ENCODE measurements around the gene ABLIM3.
"Not testable (repeated sequence)": the region's sequence is repeated elsewhere in the genome, so short reads cannot be mapped to it uniquely, and the experiment has no call there.

The ABLIM3 gene

DNA sequence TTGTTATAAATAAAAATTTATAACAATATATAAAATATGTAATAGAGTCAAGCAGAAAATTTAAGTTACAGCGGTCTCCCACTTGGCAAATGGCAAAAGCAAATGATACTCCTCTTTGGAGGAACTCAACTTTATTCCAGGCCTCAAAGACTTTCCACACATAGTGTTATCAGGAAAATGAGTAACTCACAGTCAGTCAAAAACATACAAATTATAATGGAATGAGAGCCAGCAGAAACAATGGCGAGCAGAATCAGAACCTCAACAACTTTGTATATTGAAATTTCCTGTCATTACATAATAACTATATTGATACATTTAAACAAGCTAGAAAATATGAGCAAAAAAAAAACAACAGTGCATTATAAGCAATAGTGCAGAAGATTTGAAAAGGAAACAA, 45.2 kb downstream of the ABLIM3 start:
- no peaks in the 10 kb centered on the region for H4K20me1 ChIP-seq (ENCODE audit: low read depth, low read length)
- no peak overlapping the region for H3K4me3 ChIP-seq (ENCODE audit: insufficient read depth, low read length, poor library complexity, severe bottlenecking)
- no peaks in the 10 kb centered on the region for H3F3A ChIP-seq (ENCODE audit: insufficient read depth)
- no peaks in the 10 kb centered on the region for H3K9me3 ChIP-seq (ENCODE audit: insufficient read depth, low read length)
- no peak overlapping the region for H3K27ac ChIP-seq (ENCODE audit: low read depth, low read length)
- H3K79me2 ChIP-seq (ENCODE audit: insufficient read depth, low read length) = no peaks in the 10 kb centered on the region
- H3K9ac ChIP-seq (ENCODE audit: low read length) = no peak overlapping the region
- TF ChIP-seq EZH2phosphoT487 (conservative IDR thresholded peaks at IDR 0.05; ENCODE audit: low read length) = no peak
- TF ChIP-seq, protein P1, sequence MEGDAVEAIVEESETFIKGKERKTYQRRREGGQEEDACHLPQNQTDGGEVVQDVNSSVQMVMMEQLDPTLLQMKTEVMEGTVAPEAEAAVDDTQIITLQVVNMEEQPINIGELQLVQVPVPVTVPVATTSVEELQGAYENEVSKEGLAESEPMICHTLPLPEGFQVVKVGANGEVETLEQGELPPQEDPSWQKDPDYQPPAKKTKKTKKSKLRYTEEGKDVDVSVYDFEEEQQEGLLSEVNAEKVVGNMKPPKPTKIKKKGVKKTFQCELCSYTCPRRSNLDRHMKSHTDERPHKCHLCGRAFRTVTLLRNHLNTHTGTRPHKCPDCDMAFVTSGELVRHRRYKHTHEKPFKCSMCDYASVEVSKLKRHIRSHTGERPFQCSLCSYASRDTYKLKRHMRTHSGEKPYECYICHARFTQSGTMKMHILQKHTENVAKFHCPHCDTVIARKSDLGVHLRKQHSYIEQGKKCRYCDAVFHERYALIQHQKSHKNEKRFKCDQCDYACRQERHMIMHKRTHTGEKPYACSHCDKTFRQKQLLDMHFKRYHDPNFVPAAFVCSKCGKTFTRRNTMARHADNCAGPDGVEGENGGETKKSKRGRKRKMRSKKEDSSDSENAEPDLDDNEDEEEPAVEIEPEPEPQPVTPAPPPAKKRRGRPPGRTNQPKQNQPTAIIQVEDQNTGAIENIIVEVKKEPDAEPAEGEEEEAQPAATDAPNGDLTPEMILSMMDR (IDR thresholded peaks at IDR 0.05; ENCODE audit: insufficient read depth, low read length, poor library complexity, severe bottlenecking) = no peak
- no peak overlapping the region for H2AFZ ChIP-seq (ENCODE audit: low read depth, low read length, severe bottlenecking)
- no peak overlapping the region for H3K4me2 ChIP-seq (ENCODE audit: low read depth, low read length, poor library complexity, severe bottlenecking)
- no peaks in the 10 kb centered on the region for H3K27me3 ChIP-seq (ENCODE audit: low read length)
- no peaks in the 10 kb centered on the region for H3K9me2 ChIP-seq (replicated peaks; ENCODE audit: insufficient read depth, low read length)
- no peaks in the 10 kb centered on the region for H3K36me3 ChIP-seq (ENCODE audit: low read length)

DNA sequence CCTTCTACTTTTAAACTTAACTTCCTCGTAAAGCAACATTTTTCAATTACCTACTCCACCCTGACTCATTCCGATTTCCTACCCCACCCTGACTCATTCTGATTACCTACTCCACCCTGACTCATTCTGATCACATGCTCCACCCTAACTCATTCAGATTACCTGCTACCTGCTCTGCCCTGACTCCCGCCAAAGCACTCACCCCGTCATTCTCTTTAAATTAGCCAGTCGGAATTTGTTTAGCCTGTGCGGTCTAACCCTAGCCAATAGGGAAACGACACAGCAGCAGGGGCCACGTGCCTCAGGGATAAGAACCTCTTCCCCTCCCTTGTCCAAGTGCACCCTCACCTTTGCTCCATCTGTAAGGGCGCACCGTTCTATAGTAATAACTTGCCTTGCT, 46.3 kb downstream of the ABLIM3 start:
- not testable (repeated sequence) for H3K36me3 ChIP-seq (ENCODE audit: low read length); H3K79me2 ChIP-seq (ENCODE audit: insufficient read depth, low read length); H4K20me1 ChIP-seq (ENCODE audit: low read depth, low read length); H3K27me3 ChIP-seq (ENCODE audit: low read length); H3K4me3 ChIP-seq (ENCODE audit: insufficient read depth, low read length, poor library complexity, severe bottlenecking); H3F3A ChIP-seq (ENCODE audit: insufficient read depth); H3K27ac ChIP-seq (ENCODE audit: low read depth, low read length); H3K9ac ChIP-seq (ENCODE audit: low read length); H3K4me2 ChIP-seq (ENCODE audit: low read depth, low read length, poor library complexity, severe bottlenecking); H3K9me2 ChIP-seq (replicated peaks; ENCODE audit: insufficient read depth, low read length); H3K9me3 ChIP-seq (ENCODE audit: insufficient read depth, low read length); H2AFZ ChIP-seq (ENCODE audit: low read depth, low read length, severe bottlenecking)

DNA sequence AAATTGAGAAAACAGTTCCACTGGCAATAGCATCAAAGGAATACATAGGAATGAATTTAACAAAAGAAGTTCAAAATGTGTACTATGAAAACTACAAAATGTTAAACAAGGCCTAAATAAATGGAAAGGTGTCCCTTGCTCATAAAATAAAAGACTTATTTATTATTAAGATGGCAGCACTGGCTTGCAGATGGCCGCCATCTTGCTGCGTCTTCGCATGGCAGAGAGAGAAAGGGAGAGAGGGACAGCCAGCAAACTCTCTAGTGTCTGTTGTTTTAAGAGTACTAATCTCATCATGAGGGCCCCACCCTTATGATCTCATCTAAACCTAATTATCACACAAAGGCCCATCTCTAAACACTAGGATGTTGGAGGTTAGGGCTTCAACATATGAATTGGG, 47.1 kb downstream of the ABLIM3 start:
- no peaks in the 10 kb centered on the region for H3K36me3 ChIP-seq (ENCODE audit: low read length)
- H3K27ac ChIP-seq (ENCODE audit: low read depth, low read length) = no peak overlapping the region
- H4K20me1 ChIP-seq (ENCODE audit: low read depth, low read length) = no peaks in the 10 kb centered on the region
- no peak overlapping the region for H2AFZ ChIP-seq (ENCODE audit: low read depth, low read length, severe bottlenecking)
- no peaks in the 10 kb centered on the region for H3K27me3 ChIP-seq (ENCODE audit: low read length)
- no peak overlapping the region for H3K4me2 ChIP-seq (ENCODE audit: low read depth, low read length, poor library complexity, severe bottlenecking)
- no peak overlapping the region for H3K4me3 ChIP-seq (ENCODE audit: insufficient read depth, low read length, poor library complexity, severe bottlenecking)
- no peaks in the 10 kb centered on the region for H3K9me2 ChIP-seq (replicated peaks; ENCODE audit: insufficient read depth, low read length)
- no peaks in the 10 kb centered on the region for H3K79me2 ChIP-seq (ENCODE audit: insufficient read depth, low read length)
- TF ChIP-seq, protein P1 (IDR thresholded peaks at IDR 0.05; ENCODE audit: insufficient read depth, low read length, poor library complexity, severe bottlenecking) = no peak
- no peak for TF ChIP-seq EZH2phosphoT487 (conservative IDR thresholded peaks at IDR 0.05; ENCODE audit: low read length)
- H3F3A ChIP-seq (ENCODE audit: insufficient read depth) = no peaks in the 10 kb centered on the region
- no peaks in the 10 kb centered on the region for H3K9me3 ChIP-seq (ENCODE audit: insufficient read depth, low read length)
- no peak overlapping the region for H3K9ac ChIP-seq (ENCODE audit: low read length)

DNA sequence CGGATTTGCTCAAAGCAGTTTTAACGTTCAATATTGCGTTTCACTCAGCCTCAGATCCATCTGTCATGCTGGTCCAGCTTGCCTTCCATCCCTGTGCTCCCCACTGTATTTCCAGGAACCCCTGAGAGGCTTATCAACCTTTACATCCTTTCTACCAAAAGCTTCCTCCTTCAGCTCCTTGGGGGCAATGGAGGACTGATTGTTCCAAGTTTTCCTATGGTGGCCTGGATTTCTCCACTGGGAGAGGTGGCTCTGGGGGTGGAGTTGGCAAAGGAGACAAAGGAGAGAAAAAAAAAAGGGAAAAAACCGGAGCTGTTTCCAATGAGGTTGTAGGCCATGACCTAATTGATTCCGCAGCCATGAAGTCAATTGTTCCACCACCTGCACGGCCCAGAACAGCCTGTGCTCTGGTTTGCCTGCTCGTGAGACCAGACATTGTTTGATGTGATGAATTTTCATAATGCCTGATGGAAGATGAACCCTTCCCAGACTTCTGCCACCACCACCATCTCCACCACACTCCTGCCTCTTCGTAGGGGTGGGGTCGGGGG, 54.1 kb downstream of the ABLIM3 start:
- no peaks in the 10 kb centered on the region for H3K36me3 ChIP-seq (ENCODE audit: low read length)
- no peaks in the 10 kb centered on the region for H3K9me3 ChIP-seq (ENCODE audit: insufficient read depth, low read length)
- H3K9ac ChIP-seq (ENCODE audit: low read length) = no peak overlapping the region
- no peaks in the 10 kb centered on the region for H3K79me2 ChIP-seq (ENCODE audit: insufficient read depth, low read length)
- H3K27me3 ChIP-seq (ENCODE audit: low read length) = no peaks in the 10 kb centered on the region; the same call in 1 of the 2 replicates
- no peaks in the 10 kb centered on the region for H3K9me2 ChIP-seq (replicated peaks; ENCODE audit: insufficient read depth, low read length)
- no peak overlapping the region for H2AFZ ChIP-seq (ENCODE audit: low read depth, low read length, severe bottlenecking)
- no peak overlapping the region for H3K4me2 ChIP-seq (ENCODE audit: low read depth, low read length, poor library complexity, severe bottlenecking)
- H3K4me3 ChIP-seq (ENCODE audit: insufficient read depth, low read length, poor library complexity, severe bottlenecking) = no peak overlapping the region
- H3F3A ChIP-seq (ENCODE audit: insufficient read depth) = no peaks in the 10 kb centered on the region
- no peak for TF ChIP-seq EZH2phosphoT487 (conservative IDR thresholded peaks at IDR 0.05; ENCODE audit: low read length)
- TF ChIP-seq, protein P1 (IDR thresholded peaks at IDR 0.05; ENCODE audit: insufficient read depth, low read length, poor library complexity, severe bottlenecking) = no peak
- H4K20me1 ChIP-seq (ENCODE audit: low read depth, low read length) = no peaks in the 10 kb centered on the region
- H3K27ac ChIP-seq (ENCODE audit: low read depth, low read length) = no peak overlapping the region

Measured in SU-DHL-6 (cell line).